GM19099 (cell line): Measurements from ENCODE around the gene HSPA9.

Source experiments
- POLR2A ChIP-seq: IDR thresholded peaks from 3 replicates; pipeline ENCODE4 v1.6.1; 2011; ENCODE audit warnings: low read depth; ENCODE audit not compliant: insufficient read length; ENCODE audit errors: extremely low read depth

Gene HSPA9

GRCh38 chr5:138553437-138554095, 21.6 kb downstream of the HSPA9 start:
- TF ChIP-seq POLR2A = no peak

GRCh38 chr5:138552657-138553056, 22.5 kb downstream of the HSPA9 start:
- TF ChIP-seq POLR2A = no peak

- no peak for TF ChIP-seq POLR2A
Observed at GRCh38 chr5:138549414-138549813, 25.8 kb downstream of the HSPA9 start.

GRCh38 chr5:138545919-138546562, 29.2 kb downstream of the HSPA9 start:
- no peak for TF ChIP-seq POLR2A

GRCh38 chr5:138544181-138545134, 30.7 kb downstream of the HSPA9 start:
- no peak for TF ChIP-seq POLR2A

GRCh38 chr5:138543730-138544104, 31.5 kb downstream of the HSPA9 start:
- peak; percentile 38 for TF ChIP-seq POLR2A

GRCh38 chr5:138542956-138543729, 32.1 kb downstream of the HSPA9 start, which contains the start of gene ETF1:
Gene ETF1, minus strand, starts transcription at chr5:138543236. Its CDS starts 318 bp downstream, at chr5:138542918.
- peak; percentile 68 for TF ChIP-seq POLR2A

- no peak for TF ChIP-seq POLR2A
Observed at GRCh38 chr5:138542180-138542955, 32.8 kb downstream of the HSPA9 start.

GRCh38 chr5:138541511-138542179, 33.6 kb downstream of the HSPA9 start:
- TF ChIP-seq POLR2A = no peak

GRCh38 chr5:138539791-138540190, 35.4 kb downstream of the HSPA9 start:
- no peak for TF ChIP-seq POLR2A

GRCh38 chr5:138538943-138539627, 36.1 kb downstream of the HSPA9 start:
- TF ChIP-seq POLR2A = no peak

GRCh38 chr5:138536665-138537315, 38.4 kb downstream of the HSPA9 start:
- TF ChIP-seq POLR2A = no peak
